Left renal pelvis (tissue), 4 donors: ENCODE results near the gene ZNF799. TPM values are rescaled to one million over a fixed set of nuclear protein-coding genes. Genes with fewer than 3 reads are reported as not detected.
"Not testable (repeated sequence)": the region's sequence is repeated elsewhere in the genome, so short reads cannot be mapped to it uniquely, and the experiment has no call there.

Experiments
- DNase-seq, 4 donors: peaks; one replicate each; pipeline ENCODE4 v3.0.0-alpha.2; 2013; ENCODE audit warnings: low read depth in 4 of 4, low spot score in 3 of 4
- polyA plus RNA-seq, 4 donors: library from polyadenylated mRNA; unstranded; fragments of 120-200 nt; gene quantifications; one replicate each; pipeline ENCODE4 v1.2.1, GENCODE V29; 2013; ENCODE audit not compliant: insufficient read length in 4 of 4

ZNF799 gene
- polyA plus RNA-seq = 1 to 10 TPM; 4.9 to 8.6 (median 7.8) TPM

GRCh38 chr19:12400633-12401502, at the start of gene ZNF799:
ZNF799 (minus strand) TSS chr19:12401271; CDS start chr19:12401070, 201 bp downstream.
- peak; percentile 82 to 92 (median 86) for DNase-seq

- DNase-seq = no peak
Observed at GRCh38 chr19:12450844-12451243, 49.8 kb upstream of the ZNF799 start.

GRCh38 chr19:12448808-12449207, 47.7 kb upstream of the ZNF799 start:
- DNase-seq = no peak

GRCh38 chr19:12440541-12441316, 39.7 kb upstream of the ZNF799 start, which contains the start of gene ZNF443:
ZNF443 (minus strand) TSS chr19:12441021; CDS start chr19:12440914, 107 bp downstream.
- DNase-seq = peak; percentile 94 to 96 (median 95)

GRCh38 chr19:12439686-12440540, 38.8 kb upstream of the ZNF799 start:
- DNase-seq = not testable (repeated sequence)

GRCh38 chr19:12430726-12431299, 29.7 kb upstream of the ZNF799 start:
- DNase-seq = not testable (repeated sequence)

GRCh38 chr19:12425888-12426274, 24.8 kb upstream of the ZNF799 start:
- DNase-seq = no peak

GRCh38 chr19:12425236-12425887, 24.3 kb upstream of the ZNF799 start:
- no peak for DNase-seq

GRCh38 chr19:12417273-12417672, 16.2 kb upstream of the ZNF799 start:
- not testable (repeated sequence) for DNase-seq

GRCh38 chr19:12411893-12412292, 10.8 kb upstream of the ZNF799 start:
- no peak for DNase-seq

GRCh38 chr19:12399901-12400632, 1.0 kb downstream of the ZNF799 start:
- peak in 2 of 4 donors; percentile 1 to 7 for DNase-seq

- DNase-seq = not testable (repeated sequence)
Observed at GRCh38 chr19:12391148-12391547, 9.9 kb downstream of the ZNF799 start.

GRCh38 chr19:12386365-12386764, 14.7 kb downstream of the ZNF799 start:
- not testable (repeated sequence) for DNase-seq

- no peak for DNase-seq
Observed at GRCh38 chr19:12380444-12380737, 20.7 kb downstream of the ZNF799 start.

- DNase-seq = no peak
Observed at GRCh38 chr19:12379732-12380443, 21.2 kb downstream of the ZNF799 start.

- no peak for DNase-seq
Observed at GRCh38 chr19:12374026-12374425, 27.0 kb downstream of the ZNF799 start.

GRCh38 chr19:12365236-12366162, 35.6 kb downstream of the ZNF799 start, which contains the start of gene ZNF442:
ZNF442 (minus strand) TSS chr19:12365683; CDS start chr19:12363631, 2,052 bp downstream.
- DNase-seq = peak; percentile 94 to 98 (median 97)
